NB4 (cell line): ENCODE measurements around the gene ADAM10.
"Not testable (repeated sequence)": the region's sequence is repeated elsewhere in the genome, so short reads cannot be mapped to it uniquely, and the experiment has no call there.

ENCODE experiments used
- CTCF ChIP-seq: IDR thresholded peaks from one replicate; pipeline ENCODE4 v1.5.1; 2012; ENCODE audit warnings: low read depth, low read length
- MAX ChIP-seq: IDR thresholded peaks from 2 replicates; pipeline ENCODE4 v1.6.1; 2011; ENCODE audit warnings: low read depth, low read length
- POLR2A ChIP-seq: IDR thresholded peaks from 2 replicates; pipeline ENCODE4 v1.6.1; 2011; ENCODE audit warnings: mild to moderate bottlenecking; ENCODE audit not compliant: insufficient read length; ENCODE audit errors: extremely low read depth

- not testable (repeated sequence) for TF ChIP-seq CTCF, POLR2A, MAX
Measured at GRCh38 chr15:58768601-58769004, 19.1 kb upstream of the ADAM10 start.
